GM21381 (cell line): ENCODE data around the gene NR2C2.
"Not testable (repeated sequence)": the region's sequence is repeated elsewhere in the genome, so short reads cannot be mapped to it uniquely, and the experiment has no call there.

ENCODE experiments used
- ATAC-seq: cut with Tn5 transposase; IDR thresholded peaks from one replicate; pipeline ENCODE4 v1.9.1; 2021; ENCODE audit warnings: mild to moderate bottlenecking, moderate library complexity; ENCODE audit not compliant: unreplicated experiment

The NR2C2 gene

GRCh38 chr3:14957153-14957552, 9.8 kb downstream of the NR2C2 start:
- ATAC-seq, result no peak

- ATAC-seq, result no peak
These were observed 10.5 kb downstream of the NR2C2 start for GRCh38 chr3:14957925-14958324.

GRCh38 chr3:14959359-14959943, 12.1 kb downstream of the NR2C2 start:
- ATAC-seq, result no peak

GRCh38 chr3:14962762-14963161, 15.4 kb downstream of the NR2C2 start:
- no peak for ATAC-seq

GRCh38 chr3:14967285-14967684, 19.9 kb downstream of the NR2C2 start:
- ATAC-seq, result no peak

- ATAC-seq, result no peak
These were observed 22.3 kb downstream of the NR2C2 start for GRCh38 chr3:14969671-14970070.

GRCh38 chr3:14976317-14976716, 28.9 kb downstream of the NR2C2 start:
- ATAC-seq, result no peak

- ATAC-seq, result no peak
These were observed 33.3 kb downstream of the NR2C2 start for GRCh38 chr3:14980689-14981088.

GRCh38 chr3:14984581-14985113, 37.3 kb downstream of the NR2C2 start:
- ATAC-seq, result no peak

- ATAC-seq, result peak; percentile 100
These were observed 41.6 kb downstream of the NR2C2 start for GRCh38 chr3:14988988-14989394.

GRCh38 chr3:14989943-14990779, 42.8 kb downstream of the NR2C2 start:
- ATAC-seq, result no peak

- no peak for ATAC-seq
These were observed 43.4 kb downstream of the NR2C2 start for GRCh38 chr3:14990780-14991148.

GRCh38 chr3:14991151-14991742, 43.9 kb downstream of the NR2C2 start:
- ATAC-seq, result no peak

- no peak for ATAC-seq
These were observed 44.6 kb downstream of the NR2C2 start for GRCh38 chr3:14991818-14992612.

GRCh38 chr3:14997941-14998340, 50.6 kb downstream of the NR2C2 start:
- no peak for ATAC-seq

- not testable (repeated sequence) for ATAC-seq
These were observed 51.8 kb downstream of the NR2C2 start for GRCh38 chr3:14999182-14999581.

- ATAC-seq, result no peak
These were observed 60.3 kb downstream of the NR2C2 start for GRCh38 chr3:15007681-15008141.

- no peak for ATAC-seq
These were observed 61.8 kb downstream of the NR2C2 start for GRCh38 chr3:15009167-15009566.

- ATAC-seq, result no peak
These were observed 63.3 kb downstream of the NR2C2 start for GRCh38 chr3:15010664-15011063.

GRCh38 chr3:15011174-15011573, 63.8 kb downstream of the NR2C2 start:
- ATAC-seq, result no peak
